HG03039 (cell line): ENCODE results near the gene TMPRSS15.

Experiments used
- ATAC-seq: cut with Tn5 transposase; IDR thresholded peaks from one replicate; pipeline ENCODE4 v1.9.1; 2021; ENCODE audit warnings: mild to moderate bottlenecking, moderate library complexity; ENCODE audit not compliant: unreplicated experiment

TMPRSS15 gene

GRCh38 chr21:18248171-18248570 is 155.4 kb downstream of the TMPRSS15 start:
- ATAC-seq: no peak

- no peak for ATAC-seq
Observed at GRCh38 chr21:18245464-18245967, 158.1 kb downstream of the TMPRSS15 start.

DNA sequence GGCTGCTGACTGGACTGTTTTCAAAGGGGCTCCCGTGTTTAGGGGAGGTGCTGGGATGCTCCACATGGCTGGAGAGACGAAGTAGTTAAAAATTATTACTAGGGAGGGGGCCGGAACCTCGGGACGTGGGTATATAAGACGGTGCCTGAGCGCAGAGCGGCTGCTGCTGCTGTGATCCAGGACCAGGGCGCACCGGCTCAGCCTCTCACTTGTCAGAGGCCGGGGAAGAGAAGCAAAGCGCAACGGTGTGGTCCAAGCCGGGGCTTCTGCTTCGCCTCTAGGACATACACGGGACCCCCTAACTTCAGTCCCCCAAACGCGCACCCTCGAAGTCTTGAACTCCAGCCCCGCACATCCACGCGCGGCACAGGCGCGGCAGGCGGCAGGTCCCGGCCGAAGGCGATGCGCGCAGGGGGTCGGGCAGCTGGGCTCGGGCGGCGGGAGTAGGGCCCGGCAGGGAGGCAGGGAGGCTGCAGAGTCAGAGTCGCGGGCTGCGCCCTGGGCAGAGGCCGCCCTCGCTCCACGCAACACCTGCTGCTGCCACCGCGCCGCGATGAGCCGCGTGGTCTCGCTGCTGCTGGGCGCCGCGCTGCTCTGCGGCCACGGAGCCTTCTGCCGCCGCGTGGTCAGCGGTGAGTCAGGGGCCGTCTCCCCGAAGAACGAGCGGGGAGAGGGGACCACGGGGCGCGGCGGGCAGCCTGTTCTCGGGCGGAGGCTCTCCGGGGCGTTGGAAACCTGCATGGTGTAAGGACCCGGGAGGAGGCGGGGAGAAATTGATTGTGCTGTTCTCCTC is 158.7 kb downstream of the TMPRSS15 start, which contains the start of gene CHODL:
CHODL (plus strand) TSS at position 163 of the 793 bp plus-strand sequence; CDS start at position 554, 391 bp downstream.
- ATAC-seq: no peak

DNA sequence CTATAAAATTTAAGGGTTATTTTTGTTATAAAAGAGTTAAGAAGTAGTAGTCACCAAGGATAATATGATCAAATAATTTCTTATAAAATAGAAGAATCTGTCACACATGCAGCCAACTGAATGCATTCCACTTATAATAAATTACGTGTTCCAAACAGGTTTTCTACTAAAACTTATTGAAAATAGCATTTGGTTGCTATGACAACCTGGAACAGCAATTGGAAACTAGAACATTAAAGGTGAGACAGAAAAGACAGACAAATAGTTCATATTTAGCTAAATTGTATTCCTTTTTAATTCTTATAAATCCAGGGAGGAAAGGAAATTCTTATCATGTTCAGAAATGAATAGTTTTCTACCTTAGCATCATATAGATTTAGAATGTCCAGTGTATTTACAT is 168.0 kb downstream of the TMPRSS15 start:
- no peak for ATAC-seq

DNA sequence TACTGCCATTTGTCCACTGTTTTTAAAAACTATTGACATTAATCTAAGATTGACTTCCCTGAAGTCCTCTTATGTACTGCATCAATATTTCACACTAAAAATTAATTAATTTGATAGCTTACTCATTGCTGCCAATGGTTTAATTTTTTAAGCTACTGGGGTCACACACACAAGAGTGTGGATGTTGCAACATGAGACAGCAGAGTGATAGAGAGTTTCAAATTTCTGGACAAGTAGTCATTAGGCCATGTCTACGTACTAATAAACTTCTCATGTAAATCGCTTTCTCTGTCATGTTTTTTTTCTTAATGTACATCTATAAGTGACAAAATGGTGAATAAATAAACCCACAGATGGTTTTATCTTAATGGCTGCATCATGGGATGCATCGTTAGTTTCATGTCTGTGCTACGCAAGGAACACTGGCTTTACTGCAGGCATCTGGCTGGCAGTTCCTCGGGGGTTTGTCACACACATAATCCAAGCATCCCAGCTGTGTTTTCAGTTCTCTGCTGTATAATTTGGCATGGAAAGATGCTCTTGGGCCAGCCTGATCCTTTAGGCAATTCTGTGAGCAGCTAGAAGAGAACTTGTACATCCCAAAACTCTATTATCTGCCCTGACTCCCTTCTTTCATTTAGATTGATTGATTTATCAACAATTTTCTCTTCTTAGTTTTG is 175.4 kb downstream of the TMPRSS15 start:
- ATAC-seq: no peak

GRCh38 chr21:18222346-18222745 is 181.2 kb downstream of the TMPRSS15 start:
- no peak for ATAC-seq

DNA sequence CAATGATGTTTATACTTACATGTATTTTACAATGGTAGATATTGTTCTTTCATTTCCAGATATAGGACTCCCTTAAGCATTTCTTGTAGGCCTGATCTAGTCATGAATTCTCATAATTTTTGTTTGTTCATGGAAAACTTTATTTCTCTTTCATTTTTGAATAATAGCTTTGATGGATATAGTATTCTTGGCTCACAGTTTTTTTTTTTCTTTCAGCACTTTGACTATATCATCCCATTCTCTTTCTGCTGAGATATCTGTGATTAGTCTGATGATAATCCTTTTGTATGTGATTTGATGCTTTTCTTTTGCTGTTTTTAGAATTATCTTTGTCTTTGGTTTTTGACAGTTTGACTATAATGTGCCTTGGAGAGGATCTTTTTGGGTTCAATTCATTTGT is 183.1 kb downstream of the TMPRSS15 start:
- no peak for ATAC-seq
